Endothelial cell of umbilical vein (primary cell): ENCODE measurements around the gene RNF224. TPM values are rescaled to one million over a fixed set of nuclear protein-coding genes. Genes with fewer than 3 reads are reported as not detected.

ENCODE experiments used
- Bru-seq: library from RNA; stranded (reverse); fragments of 400-500 nt; gene quantifications from one replicate; lab custom pipeline; 2021; lab: Mats Ljungman, UMichigan
- BruChase-seq, 2 experiments: library from RNA; stranded (reverse); fragments of 400-500 nt; gene quantifications; one replicate each; lab custom pipeline; 2021; lab: Mats Ljungman, UMichigan
- BruUV-seq: library from RNA; stranded (reverse); fragments of 400-500 nt; replicated peaks from 2 replicates; lab custom pipeline; 2021; lab: Mats Ljungman, UMichigan
- CTCF ChIA-PET: fragments of 300-600, 350-600 bp; sonication (Branson Sonifier 250); formaldehyde crosslinking; loops from one replicate; lab custom pipeline; 2021; ENCODE audit warnings: antibody characterized with exemption, inconsistent platforms; lab: Charles Lee
- POLR2A ChIA-PET: fragments of 300-600, 350-600 bp; sonication (Branson Sonifier 250); formaldehyde crosslinking; loops from one replicate; lab custom pipeline; 2021; ENCODE audit warnings: antibody characterized with exemption, inconsistent platforms; lab: Charles Lee
- DNase-seq: peaks from one replicate; pipeline ENCODE4 v3.0.0-alpha.2; 2011; ENCODE audit warnings: low read depth, low spot score
- FAIRE-seq: peaks from 2 replicates; lab custom pipeline; 2011; peaks lifted over from hg19 to GRCh38; lab: Jason Lieb, UNC
- H2AFZ ChIP-seq: 2 replicates; pipeline ENCODE4 v1.6.0; 2012; ENCODE audit warnings: low read depth, low read length, control low read depth, inconsistent platforms
- H3K27ac ChIP-seq: 2 replicates; pipeline ENCODE4 v1.5.1; 2011; ENCODE audit warnings: low read depth, mild to moderate bottlenecking, control low read depth, low read length, moderate library complexity; ENCODE audit not compliant: insufficient read depth
- H3K27me3 ChIP-seq, 2 experiments: 2 replicates each; pipeline versions ENCODE4 v1.6.0 to v1.6.1; 2011; ENCODE audit warnings: low read length in 2 of 2, mixed read lengths in 1 of 2; ENCODE audit not compliant: control insufficient read depth in 2 of 2, insufficient read depth in 2 of 2
- H3K36me3 ChIP-seq, 2 experiments: 2 replicates in 1 of 2; 3 replicates in 1 of 2; pipeline ENCODE4 v1.5.1; 2011; ENCODE audit warnings: low read length in 2 of 2, mild to moderate bottlenecking in 1 of 2, moderate library complexity in 1 of 2; ENCODE audit not compliant: control insufficient read depth in 2 of 2, insufficient read depth in 2 of 2; ENCODE audit errors: extremely low read depth in 1 of 2
- H3K4me1 ChIP-seq: 3 replicates; pipeline ENCODE4 v1.5.1; 2011; ENCODE audit warnings: mild to moderate bottlenecking, low read length; ENCODE audit not compliant: control insufficient read depth, insufficient read depth; ENCODE audit errors: extremely low read depth
- H3K4me2 ChIP-seq: 2 replicates; pipeline ENCODE4 v1.6.1; 2011; ENCODE audit warnings: low read length, control low read depth, mixed read lengths; ENCODE audit not compliant: insufficient read depth
- H3K4me3 ChIP-seq, 3 experiments: fragments of 200-600 bp in 1 of 3; sonication (generic), shearing (Covaris generic) in 1 of 3; replicated peaks in 1 of 3; 2 replicates each; pipeline ENCODE4 v1.5.1; 2011 to 2016; ENCODE audit warnings: control low read depth in 3 of 3, low read length in 3 of 3, mild to moderate bottlenecking in 2 of 3, inconsistent platforms in 1 of 3, low read depth in 1 of 3, moderate library complexity in 1 of 3; ENCODE audit not compliant: insufficient read depth in 1 of 3
- H3K79me2 ChIP-seq: 2 replicates; pipeline ENCODE4 v1.6.0; 2012; ENCODE audit warnings: low read length, inconsistent platforms; ENCODE audit not compliant: control insufficient read depth, insufficient read depth
- H3K9ac ChIP-seq: replicated peaks from 2 replicates; pipeline ENCODE3; 2011; ENCODE audit warnings: low read length, control low read depth; ENCODE audit not compliant: insufficient read depth; ENCODE audit errors: extremely low read depth
- H3K9me1 ChIP-seq: replicated peaks from 3 replicates; pipeline ENCODE4 v1.6.0; 2011; ENCODE audit warnings: mild to moderate bottlenecking, low read length; ENCODE audit not compliant: control insufficient read depth, insufficient read depth; ENCODE audit errors: extremely low read depth
- H3K9me3 ChIP-seq: replicated peaks from 2 replicates; pipeline ENCODE4 v1.5.1; 2012; ENCODE audit warnings: low read length, inconsistent platforms; ENCODE audit not compliant: control insufficient read depth, insufficient read depth
- H4K20me1 ChIP-seq: replicated peaks from 2 replicates; pipeline ENCODE3; 2011; ENCODE audit warnings: mild to moderate bottlenecking, low read length; ENCODE audit not compliant: control insufficient read depth, insufficient read depth; ENCODE audit errors: extremely low read depth
- CTCF ChIP-seq, 2 donors: IDR thresholded peaks; 1 replicate in 1 of 2; 2 replicates in 1 of 2; pipeline ENCODE4 v1.5.1; 2011; ENCODE audit warnings: low read length in 2 of 2, mild to moderate bottlenecking in 2 of 2, moderate library complexity in 2 of 2, control low read depth in 1 of 2, inconsistent platforms in 1 of 2, low read depth in 1 of 2; ENCODE audit not compliant: insufficient read depth in 1 of 2; ENCODE audit errors: extremely low read depth in 1 of 2
- POLR2A ChIP-seq: IDR thresholded peaks from 2 replicates; pipeline ENCODE4 v1.6.1; 2012; ENCODE audit warnings: low read depth, mild to moderate bottlenecking, control low read depth, low read length
- POLR2AphosphoS5 ChIP-seq: IDR thresholded peaks from 2 replicates; pipeline ENCODE4 v1.6.1; 2012; ENCODE audit warnings: low read depth, mild to moderate bottlenecking, control low read depth, low read length, moderate library complexity; ENCODE audit not compliant: insufficient read depth
- dilution Hi-C: fragments of 300-500 bp; cut with MboI; formaldehyde crosslinking; loops from one replicate; pipeline ENCODE4 v1.15.0; 2019; ENCODE audit warnings: low sequenced_read_pairs; ENCODE audit not compliant: extremely low pct_ligation_motif_present
- intact Hi-C: fragments of 100-400 bp; cut with micrococcal nuclease; formaldehyde crosslinking; loops from one replicate; pipeline ENCODE4 v1.10.0; 2022
- long read RNA-seq: library from polyadenylated mRNA; stranded (forward); transcript quantifications from one replicate; pipeline ENCODE4 v2.0.0, GENCODE V29; 2021
- polyA minus RNA-seq, 3 experiments: library from RNA; depleted of rRNA, polyadenylated mRNA; stranded (reverse); fragments of >200 nt; gene quantifications; 1 replicate in 1 of 3; 2 replicates in 2 of 3; pipeline ENCODE4 v1.2.3, GENCODE V29; 2011
- polyA plus RNA-seq, 4 experiments: library from polyadenylated mRNA; depleted of rRNA in 3 of 4; stranded (reverse) in 3 of 4; unstranded in 1 of 4; fragments of >200 nt; gene quantifications; 2 replicates each; pipeline versions ENCODE4 v1.2.1 to v1.2.3, GENCODE V29; 2011 to 2012; ENCODE audit warnings: missing spikeins in 1 of 4
- total RNA-seq: library from RNA; stranded (reverse); gene quantifications from 2 replicates; pipeline ENCODE4 v1.2.3, GENCODE V29; 2021

The RNF224 gene
- not detected in 2 replicates for total RNA-seq
- polyA plus RNA-seq: not detected in 2 replicates
- polyA plus RNA-seq (2011; cell fraction: cytosol; rRNA removed): not detected in 2 replicates
- polyA plus RNA-seq (2011; cell fraction: nucleus; rRNA removed): not detected in 2 replicates
- 0.09 and 0.11 TPM in 2 replicates for polyA plus RNA-seq (2012)
- not detected in 2 replicates for polyA minus RNA-seq
- not detected for polyA minus RNA-seq (2011; cell fraction: cytosol; rRNA and poly(A)+ RNA removed)
- not detected in 2 replicates for polyA minus RNA-seq (2011; cell fraction: nucleus; rRNA and poly(A)+ RNA removed)
- not detected for Bru-seq, nascent RNA
- not detected for BruChase-seq, experiment 1, labeled RNA remaining after a 6-hour chase
- BruChase-seq, experiment 2, labeled RNA remaining after a 2-hour chase: percentile 17 among the genes with signal in this experiment
- long read RNA-seq: 0 reads

- intact Hi-C loops: loop anchor here (1.0 to 2.0 kb wide), 3 partner anchors 50 to 181 kb away; partner anchors contain the start of gene NPDC1
- DNase-seq: peak; percentile 68
- no peak within 1 kb of the TSS for H3K4me2 ChIP-seq
Observed at GRCh38 chr9:137227054-137227852, at the start of gene RNF224. Gene RNF224 (plus strand): TSS chr9:137227502. CDS start chr9:137228336, 834 bp downstream.

More at GRCh38 chr9:137227054-137227852, at the start of gene RNF224:
- Histone ChIP-seq H3K27ac (no peak within 1 kb of the TSS), H3K4me1 (peaks cover 12% of the 10 kb centered on the region), H3K27me3 (no peaks in the 10 kb centered on the region), H3K9me3 (no peaks in the 10 kb centered on the region), H4K20me1 (no peaks in the 10 kb centered on the region), H3K9me1 (no peaks in the 10 kb centered on the region), H3K79me2 (no peaks in the 10 kb centered on the region), H2AFZ (no peak within 1 kb of the TSS), H3K4me3 (no peak within 1 kb of the TSS), H3K9ac (no peak within 1 kb of the TSS), H3K36me3 (no peaks in the 10 kb centered on the region)
- ChIA-PET CTCF (interaction anchor here (0.6 to 6.3 kb wide), 31 partner anchors 10 to 380 kb away, joined by 3 to 63 read pairs (median 5); partner anchors contain the start of genes ANAPC2, DPP7, NPDC1 and SSNA1), POLR2A (interaction anchor here (0.6 kb wide), 2 partner anchors 14 to 24 kb away, joined by 4 to 5 read pairs; partner anchors contain the start of gene TUBB4B)
- TF ChIP-seq POLR2AphosphoS5 (no peak), CTCF (IDR thresholded peaks at IDR 0.05; ENCODE audit: extremely low read depth in 1 of 2, insufficient read depth in 1 of 2, low read depth in 1 of 2, low read length in 2 of 2) (peak; percentile 86 to 95), POLR2A (no peak)
- peak; percentile 90 for FAIRE-seq
- dilution Hi-C loops: no loop called here
- no TSS peak for BruUV-seq
